Stomach smooth muscle (tissue), 2 donors: ENCODE data around the gene TSPAN18.
A peak's percentile ranks its signal among the peaks of the same experiment; 100 is the strongest.

ENCODE experiments used
- H3K27ac ChIP-seq: one replicate; pipeline ENCODE4 v1.7.0; 2013; ENCODE audit warnings: mild to moderate bottlenecking, low read length, inconsistent platforms
- H3K27me3 ChIP-seq, 2 donors: one replicate each; pipeline ENCODE4 v1.7.0; 2013; ENCODE audit warnings: low read length in 2 of 2; ENCODE audit not compliant: insufficient read depth in 2 of 2, control insufficient read depth in 1 of 2
- H3K36me3 ChIP-seq, 2 donors: one replicate each; pipeline ENCODE4 v1.7.0; 2013; ENCODE audit warnings: low read length in 2 of 2; ENCODE audit not compliant: control insufficient read depth in 2 of 2, insufficient read depth in 2 of 2
- H3K4me1 ChIP-seq: one replicate; pipeline ENCODE4 v1.7.0; 2013; ENCODE audit warnings: low read length; ENCODE audit not compliant: control insufficient read depth, insufficient read depth
- H3K4me3 ChIP-seq, 2 donors: one replicate each; pipeline ENCODE4 v1.7.0; 2013; ENCODE audit warnings: low read length in 2 of 2
- H3K9ac ChIP-seq, 2 donors: one replicate each; pipeline ENCODE4 v1.7.0; 2013; ENCODE audit warnings: low read length in 2 of 2, mild to moderate bottlenecking in 1 of 2
- H3K9me3 ChIP-seq, 2 donors: one replicate each; pipeline ENCODE4 v1.7.0; 2013; ENCODE audit warnings: low read length in 2 of 2; ENCODE audit not compliant: control insufficient read depth in 2 of 2
- donor health status: healthy.
- donor health status: Pancreatic carcinoma.

The TSPAN18 gene

GRCh38 chr11:44949160-44950030, 222.6 kb downstream of the TSPAN18 start:
- H3K27ac ChIP-seq, result no peak overlapping the region
- H3K36me3 ChIP-seq, result no peaks in the 10 kb centered on the region
- H3K27me3 ChIP-seq, result no peaks in the 10 kb centered on the region
- no peaks in the 10 kb centered on the region for H3K9me3 ChIP-seq
- H3K4me1 ChIP-seq, result peaks cover 11% of the 10 kb centered on the region
- H3K4me3 ChIP-seq, result peak overlapping the region; percentile 82
- H3K9ac ChIP-seq, result peak overlapping the region; percentile 13 to 80

DNA sequence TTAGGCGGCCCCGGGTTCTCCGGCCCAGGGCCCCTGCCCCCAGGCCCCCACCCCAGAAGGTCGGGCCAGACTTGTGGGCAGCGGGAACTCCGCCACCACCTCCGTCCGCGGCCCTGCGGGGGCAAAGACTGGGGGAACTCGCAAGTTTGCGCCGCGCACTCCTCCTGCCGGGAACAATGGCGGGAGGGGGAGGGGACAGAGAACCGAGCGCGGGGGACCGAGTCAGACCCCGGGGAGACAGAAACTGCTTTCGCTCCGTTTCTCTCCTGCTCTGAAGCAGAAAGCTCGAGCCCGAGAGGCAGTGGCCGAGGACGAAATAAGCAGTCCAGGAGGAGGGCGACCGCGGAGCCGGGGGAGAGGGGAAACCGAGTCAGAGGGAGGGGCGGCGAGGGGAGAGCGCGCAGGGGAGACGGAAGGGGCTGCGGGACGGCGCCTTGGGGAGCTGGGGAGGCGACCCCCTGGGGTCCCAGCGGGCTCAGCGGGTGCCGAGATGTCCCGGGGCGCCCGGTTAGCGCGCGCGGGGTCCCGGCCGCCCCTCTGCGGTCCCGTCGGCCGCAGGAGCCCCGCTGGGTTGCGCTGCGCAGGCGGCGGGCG, 223.4 kb downstream of the TSPAN18 start:
- H3K27me3 ChIP-seq, result no peaks in the 10 kb centered on the region
- no peaks in the 10 kb centered on the region for H3K36me3 ChIP-seq
- H3K9ac ChIP-seq, result peak overlapping the region; percentile 47 to 80
- peak overlapping the region; percentile 82 for H3K4me3 ChIP-seq
- no peaks in the 10 kb centered on the region for H3K9me3 ChIP-seq
- H3K4me1 ChIP-seq, result peaks cover 12% of the 10 kb centered on the region
- no peak overlapping the region for H3K27ac ChIP-seq

GRCh38 chr11:44950625-44951476, 224.1 kb downstream of the TSPAN18 start, which contains the start of gene TP53I11:
Gene TP53I11 (minus strand): TSS chr11:44950883. CDS start chr11:44938335, 12,548 bp downstream.
- H3K9me3 ChIP-seq, result no peaks in the 10 kb centered on the region
- peak within 1 kb of the TSS; percentile 47 to 80 for H3K9ac ChIP-seq
- H3K27ac ChIP-seq, result no peak within 1 kb of the TSS
- H3K4me1 ChIP-seq, result peaks cover 13% of the 10 kb centered on the region
- H3K4me3 ChIP-seq, result peak within 1 kb of the TSS; percentile 82
- no peaks in the 10 kb centered on the region for H3K36me3 ChIP-seq
- H3K27me3 ChIP-seq, result no peaks in the 10 kb centered on the region

GRCh38 chr11:44952082-44952481, 225.3 kb downstream of the TSPAN18 start:
- Histone ChIP-seq H3K27ac (no peak overlapping the region), H3K9ac (no peak overlapping the region), H3K9me3 (no peaks in the 10 kb centered on the region), H3K36me3 (no peaks in the 10 kb centered on the region), H3K27me3 (no peaks in the 10 kb centered on the region), H3K4me3 (no peak overlapping the region), H3K4me1 (peaks cover 23% of the 10 kb centered on the region)

DNA sequence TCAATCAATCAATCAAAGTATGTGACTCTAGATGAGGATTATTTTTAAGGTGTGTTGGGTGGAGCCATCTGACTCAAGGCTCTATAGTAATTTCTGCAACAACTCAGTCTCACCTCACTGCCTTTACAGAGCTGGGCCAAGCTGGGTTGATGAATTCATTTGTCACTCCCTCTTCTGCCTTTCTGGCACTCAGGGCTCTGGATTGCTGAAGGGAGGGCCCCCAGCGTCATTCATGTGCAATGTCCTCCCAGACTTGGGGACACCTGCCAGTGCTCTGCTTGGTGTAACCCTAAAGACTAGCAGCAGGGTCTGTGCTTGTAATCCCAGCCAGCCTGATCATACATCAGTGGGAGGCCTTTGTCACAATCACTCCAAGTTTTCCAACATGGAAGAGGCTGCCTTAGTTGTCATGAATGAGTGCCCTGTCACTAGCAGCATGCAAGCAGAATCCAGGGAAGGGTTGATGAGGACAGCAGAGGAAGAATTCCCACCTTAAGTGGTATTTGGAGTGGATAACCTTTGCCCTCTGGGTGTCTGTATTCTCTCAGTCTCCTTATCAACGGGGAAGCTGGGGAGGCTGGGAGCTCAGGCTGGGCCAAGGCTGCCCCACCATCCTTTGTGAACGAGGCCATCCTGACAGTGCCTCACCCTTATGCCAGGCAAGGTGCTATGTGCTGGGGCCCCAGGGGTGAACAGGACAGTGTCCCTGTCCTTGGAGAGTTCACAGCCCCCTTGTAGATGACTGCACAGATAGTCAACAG, 225.9 kb downstream of the TSPAN18 start:
- Histone ChIP-seq H3K27me3 (no peaks in the 10 kb centered on the region), H3K9ac (no peak overlapping the region), H3K4me1 (peaks cover 28% of the 10 kb centered on the region), H3K36me3 (no peaks in the 10 kb centered on the region), H3K4me3 (no peak overlapping the region), H3K27ac (no peak overlapping the region), H3K9me3 (no peaks in the 10 kb centered on the region)

DNA sequence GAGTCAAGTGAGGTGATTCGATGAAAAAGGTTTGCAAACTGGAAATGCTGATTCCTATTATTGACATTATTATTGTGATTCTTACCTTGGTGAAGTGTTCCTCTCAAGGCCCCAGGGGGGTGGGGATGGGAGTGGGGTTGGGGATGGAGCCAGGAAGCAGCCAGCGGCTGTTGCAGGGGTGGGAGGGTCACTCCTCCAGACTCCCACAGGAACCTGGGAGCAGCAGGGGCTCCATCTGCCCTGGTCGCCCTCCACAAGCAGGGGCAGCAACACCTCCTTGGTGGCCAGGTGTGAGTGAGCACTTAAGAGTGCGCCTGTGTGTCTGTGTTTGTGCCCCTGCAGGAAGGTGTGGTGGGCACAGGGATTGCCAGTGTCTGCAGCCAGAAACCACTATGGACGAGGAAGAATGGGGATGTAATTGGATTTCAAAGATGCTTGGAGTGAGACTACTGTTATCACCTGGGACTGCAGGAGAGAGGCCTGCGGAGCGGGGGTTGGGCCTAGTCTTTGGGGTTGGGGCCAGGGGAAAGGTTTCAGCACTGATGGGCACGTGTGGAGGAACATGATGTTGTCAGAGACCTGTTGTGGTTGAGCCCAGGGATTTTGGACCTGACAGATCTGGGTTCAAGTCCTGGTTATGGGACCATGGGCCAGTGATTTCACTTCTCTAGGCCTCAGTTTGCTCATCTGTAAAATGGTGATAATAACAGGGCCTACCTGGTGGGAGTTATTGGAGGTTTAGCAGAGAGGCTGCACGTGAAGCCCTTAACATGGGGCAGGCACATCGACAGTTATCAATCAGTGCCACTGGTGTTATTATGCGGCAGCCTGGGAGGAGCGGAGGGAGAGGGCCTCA, 227.5 kb downstream of the TSPAN18 start:
- Histone ChIP-seq H3K4me3 (no peak overlapping the region), H3K27ac (no peak overlapping the region), H3K27me3 (no peaks in the 10 kb centered on the region), H3K36me3 (no peaks in the 10 kb centered on the region), H3K9ac (no peak overlapping the region), H3K4me1 (peaks cover 24% of the 10 kb centered on the region), H3K9me3 (no peaks in the 10 kb centered on the region)

- H3K36me3 ChIP-seq, result no peaks in the 10 kb centered on the region
- no peaks in the 10 kb centered on the region for H3K27me3 ChIP-seq
- no peaks in the 10 kb centered on the region for H3K9me3 ChIP-seq
- peaks cover 19% of the 10 kb centered on the region for H3K4me1 ChIP-seq
- H3K27ac ChIP-seq, result no peak overlapping the region
- H3K9ac ChIP-seq, result no peak overlapping the region
- H3K4me3 ChIP-seq, result no peak overlapping the region
These were observed 228.4 kb downstream of the TSPAN18 start for GRCh38 chr11:44955015-44955738.

DNA sequence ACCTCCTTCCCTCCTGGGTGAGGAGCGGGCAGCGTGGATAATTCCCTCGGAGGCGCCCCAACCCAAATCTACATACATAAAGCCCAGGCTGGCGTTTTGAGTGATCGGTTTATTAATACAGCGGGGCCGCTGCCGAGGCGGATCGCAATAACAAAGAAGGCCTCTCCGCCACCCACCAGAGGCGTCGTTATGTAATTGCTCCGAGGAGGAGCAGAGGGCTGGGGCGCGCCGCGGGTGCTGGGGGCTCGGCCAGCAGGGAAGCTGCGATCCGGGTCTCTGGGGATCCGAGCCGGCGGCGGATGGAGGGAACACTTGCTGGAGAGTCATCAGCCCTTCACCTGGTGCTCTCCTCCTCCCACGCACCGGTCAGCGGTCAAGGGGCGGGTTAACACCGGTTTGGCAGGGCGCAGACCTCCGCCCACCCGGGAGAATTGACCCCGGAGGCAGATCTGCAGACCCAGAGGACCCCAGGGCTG, 230.3 kb downstream of the TSPAN18 start:
- H3K27me3 ChIP-seq, result no peaks in the 10 kb centered on the region
- no peaks in the 10 kb centered on the region for H3K9me3 ChIP-seq
- no peak overlapping the region for H3K9ac ChIP-seq
- peak overlapping the region; percentile 22 to 44 for H3K4me3 ChIP-seq
- peaks cover 17% of the 10 kb centered on the region for H3K4me1 ChIP-seq
- H3K27ac ChIP-seq, result no peak overlapping the region
- H3K36me3 ChIP-seq, result no peaks in the 10 kb centered on the region
